ENCODE data around the gene UST. TPM values are rescaled to one million over a fixed set of nuclear protein-coding genes. Genes with fewer than 3 reads are reported as not detected.

Gene UST
- total and polyA plus RNA-seq, 2 of the 8 experiments (the other 6 are each of a cell fraction or from before 2014, with no cell fraction given) = 13.5 to 34.5 TPM

- Histone ChIP-seq H4K91ac (replicated peaks; ENCODE audit: insufficient read length, low read length) (no peak overlapping the region), H3K23ac (ENCODE audit: insufficient read length) (no peak overlapping the region), H3K4me3 (ENCODE audit: extremely low read depth in 1 of 4, insufficient read depth in 2 of 4, low read depth in 3 of 4, low read length in 4 of 4) (no peak overlapping the region), H3K27ac (ENCODE audit: low read depth, low read length) (no peak overlapping the region), H4K5ac (ENCODE audit: insufficient read length, low read depth, low read length) (no peak overlapping the region), H3K18ac (ENCODE audit: extremely low read depth, low read length) (no peak overlapping the region), H3K79me1 (ENCODE audit: low read depth, low read length) (no peaks in the 10 kb centered on the region), H3K14ac (ENCODE audit: insufficient read length) (no peak overlapping the region), H3K9ac (replicated peaks in 1 of 4; ENCODE audit: extremely low read depth in 1 of 4, low read depth in 3 of 4, low read length in 3 of 4) (no peak overlapping the region), H3K4ac (replicated peaks; ENCODE audit: insufficient read length, low read depth, low read length) (no peak overlapping the region), H4K8ac (ENCODE audit: extremely low read depth, insufficient read depth, low read length) (no peak overlapping the region), H2AK5ac (ENCODE audit: low read depth, low read length) (no peak overlapping the region), H3K79me2 (ENCODE audit: control insufficient read depth in 1 of 2, insufficient read depth in 2 of 2, low read length in 2 of 2) (no peaks in the 10 kb centered on the region), H3K23me2 (ENCODE audit: low read depth, low read length) (no peaks in the 10 kb centered on the region), H3K36me3 (ENCODE audit: control insufficient read depth in 2 of 4, insufficient read depth in 4 of 4, low read length in 3 of 4) (peaks cover 0 to 8% (median 4%) of the 10 kb centered on the region in 4 experiments; a peak in 2 of 8 replicates), H3K4me1 (replicated peaks in 1 of 4; ENCODE audit: control insufficient read depth in 3 of 4, insufficient read depth in 4 of 4, low read length in 3 of 4) (peaks cover under 1 to 14% (median 13%) of the 10 kb centered on the region in 4 experiments; a peak in 5 of 7 replicates), H3K9me3 (ENCODE audit: insufficient read depth in 2 of 2, low read depth in 1 of 2, low read length in 1 of 2) (no peaks in the 10 kb centered on the region), H2AFZ (ENCODE audit: low read length) (no peak overlapping the region), H4K20me1 (replicated peaks in 1 of 2; ENCODE audit: control insufficient read depth in 1 of 2, insufficient read depth in 2 of 2, low read length in 2 of 2) (no peaks in the 10 kb centered on the region), H2BK12ac (ENCODE audit: low read depth, low read length) (no peak overlapping the region), H2BK120ac (replicated peaks; ENCODE audit: low read depth, low read length) (no peak overlapping the region), H3K4me2 (ENCODE audit: insufficient read depth in 1 of 2, low read depth in 2 of 2, low read length in 2 of 2) (no peak overlapping the region), H2BK15ac (ENCODE audit: low read length) (no peak overlapping the region), H2BK20ac (ENCODE audit: low read length) (no peak overlapping the region), H3K56ac (replicated peaks; ENCODE audit: insufficient read length, low read depth, low read length) (no peak overlapping the region), H3K27me3 (replicated peaks in 1 of 4; ENCODE audit: control insufficient read depth in 3 of 4, extremely low read depth in 1 of 4, insufficient read depth in 3 of 4, low read length in 3 of 4) (no peaks in the 10 kb centered on the region), H2BK5ac (ENCODE audit: low read depth, low read length) (no peak overlapping the region)
- DNase-seq (ENCODE audit: low read depth in 1 of 2, low spot score in 2 of 2) = no peak
- ChIA-PET POLR2A (ENCODE audit: partially characterized antibody) (no interaction called here), CTCF (ENCODE audit: partially characterized antibody) (interaction anchor here (0.7 to 4.1 kb wide), 2 partner anchors 12 to 477 kb away, joined by 3 to 27 read pairs; no protein-coding TSS in a partner anchor)
- WGBS, 2 experiments (ENCODE audit: extremely low coverage in 1 of 2, insufficient coverage in 1 of 2, insufficient read length in 1 of 2, insufficient replicate concordance in 2 of 2, low coverage in 1 of 2, low lambda C conversion rate in 2 of 2, missing lambda C conversion rate in 1 of 2) = 86% methylated on average over 4 of the region's 4 CpGs; no CpG with 5 or more reads in 1 of the 2 experiments
- FAIRE-seq = no peak
- TF ChIP-seq MAX (IDR thresholded peaks at IDR 0.05) (no peak), CEBPB (IDR thresholded peaks at IDR 0.05; ENCODE audit: low read depth, low read length) (no peak), CTBP2 (IDR thresholded peaks at IDR 0.05; ENCODE audit: borderline replicate concordance, insufficient read depth, insufficient read length, low read length) (no peak), TAF1 (IDR thresholded peaks at IDR 0.05; ENCODE audit: low read depth, low read length) (no peak), HDAC2 (IDR thresholded peaks at IDR 0.05; ENCODE audit: borderline replicate concordance in 1 of 2, low read depth in 2 of 2, low read length in 2 of 2) (no peak), SP1 (IDR thresholded peaks at IDR 0.05; ENCODE audit: low read depth, low read length) (no peak), ZNF274 (IDR thresholded peaks at IDR 0.05; ENCODE audit: borderline replicate concordance, extremely low read depth, low read length) (no peak), EGR1 (IDR thresholded peaks at IDR 0.05; ENCODE audit: borderline replicate concordance, low read depth, low read length) (no peak), SIX5 (IDR thresholded peaks at IDR 0.05; ENCODE audit: low read depth, low read length) (no peak), SAP30 (IDR thresholded peaks at IDR 0.05; ENCODE audit: insufficient read depth, insufficient replicate concordance, low read length) (no peak), CBX8 (IDR thresholded peaks at IDR 0.05; ENCODE audit: borderline replicate concordance, low read depth, low read length) (no peak), RBBP5 (IDR thresholded peaks at IDR 0.05; ENCODE audit: borderline replicate concordance, low read depth, low read length) (no peak), TEAD4 (IDR thresholded peaks at IDR 0.05; ENCODE audit: low read depth, low read length) (no peak), JUN (IDR thresholded peaks at IDR 0.05; ENCODE audit: low read depth, low read length) (no peak), TBP (IDR thresholded peaks at IDR 0.05; ENCODE audit: low read depth, low read length) (no peak)
These were observed 238.7 kb downstream of the UST start for GRCh38 chr6:148985499-148985898.

Measured in H1 (cell line).